Activated B cell treated with CpG ODN at 0.5 μM for 24 hours (primary cell): Measurements from ENCODE around the gene COG8. TPM values are rescaled to one million over a fixed set of nuclear protein-coding genes. Genes with fewer than 3 reads are reported as not detected.

Experiments
- ATAC-seq: fragments of 200-7000 bp; cut with Tn5 transposase; one replicate; pipeline ENCODE4 v1.10.0; 2021; ENCODE audit warnings: low read depth, mild to moderate bottlenecking, moderate library complexity
- CTCF ChIA-PET: fragments of 350-600 bp; sonication (Branson Sonifier 250); formaldehyde crosslinking; loops from one replicate; lab custom pipeline; 2021; ENCODE audit warnings: antibody characterized with exemption; lab: Charles Lee
- POLR2A ChIA-PET: fragments of 350-600 bp; sonication (Branson Sonifier 250); formaldehyde crosslinking; loops from one replicate; lab custom pipeline; 2021; ENCODE audit warnings: antibody characterized with exemption; lab: Charles Lee
- DNase-seq: peaks from one replicate; pipeline ENCODE4 v3.0.0; 2022
- H3K27ac Mint-ChIP-seq: one replicate; pipeline ENCODE4 v1.8.0; 2020; ENCODE audit warnings: mixed read lengths
- H3K27me3 Mint-ChIP-seq: one replicate; pipeline ENCODE4 v1.8.0; 2021; ENCODE audit warnings: mixed read lengths
- H3K36me3 Mint-ChIP-seq: one replicate; pipeline ENCODE4 v1.8.0; 2021; ENCODE audit warnings: low read depth, mixed read lengths
- H3K4me1 Mint-ChIP-seq: one replicate; pipeline ENCODE4 v1.8.0; 2021; ENCODE audit warnings: mixed read lengths
- H3K4me3 Mint-ChIP-seq: one replicate; pipeline ENCODE4 v1.8.0; 2020; ENCODE audit warnings: mild to moderate bottlenecking, mixed read lengths
- H3K9me3 Mint-ChIP-seq: one replicate; pipeline ENCODE4 v1.8.0; 2020; ENCODE audit warnings: mixed read lengths
- CTCF ChIP-seq: fragments of 200-600 bp; IDR thresholded peaks from one replicate; pipeline ENCODE4 v1.8.0; 2022; ENCODE audit warnings: antibody characterized with exemption, mild to moderate bottlenecking
- intact Hi-C: fragments of 100-400 bp; cut with micrococcal nuclease; formaldehyde crosslinking; loops from one replicate; pipeline ENCODE4 v1.15.1; 2024
- total RNA-seq: library from RNA; stranded (reverse); gene quantifications from 2 replicates; pipeline ENCODE4 v1.2.3, GENCODE V29; 2022

COG8 gene
- total RNA-seq, 1 donor from 2014 or later: 45.4 TPM

GRCh38 chr16:69321080-69321479, 18.3 kb downstream of the COG8 start:
- no peak for TF ChIP-seq CTCF
- DNase-seq (no peak), ATAC-seq (no peak)
- Mint-ChIP-seq H3K4me1 (peaks cover 5% of the 10 kb centered on the region), H3K4me3 (no peak overlapping the region), H3K27ac (no peak overlapping the region), H3K9me3 (no peaks in the 10 kb centered on the region), H3K36me3 (peaks cover 88% of the 10 kb centered on the region), H3K27me3 (no peaks in the 10 kb centered on the region)
- ChIA-PET POLR2A (no interaction called here), CTCF (no interaction called here)
- intact Hi-C loops: no loop called here

GRCh38 chr16:69320740-69321073, 18.7 kb downstream of the COG8 start:
- H3K4me1 Mint-ChIP-seq: peaks cover under 1% of the 10 kb centered on the region
- H3K27me3 Mint-ChIP-seq: no peaks in the 10 kb centered on the region
- POLR2A ChIA-PET: no interaction called here
- ATAC-seq (no peak), DNase-seq (no peak)
- intact Hi-C loops: no loop called here
- H3K4me3 Mint-ChIP-seq: no peak overlapping the region
- no peaks in the 10 kb centered on the region for H3K9me3 Mint-ChIP-seq
- CTCF ChIA-PET: no interaction called here
- H3K36me3 Mint-ChIP-seq: peaks cover 88% of the 10 kb centered on the region
- TF ChIP-seq CTCF: no peak
- H3K27ac Mint-ChIP-seq: no peak overlapping the region

GRCh38 chr16:69319826-69320739, 19.3 kb downstream of the COG8 start:
- DNase-seq (no peak), ATAC-seq (no peak)
- no peaks in the 10 kb centered on the region for H3K9me3 Mint-ChIP-seq
- ChIA-PET POLR2A (no interaction called here), CTCF (no interaction called here)
- no peak overlapping the region for H3K4me3 Mint-ChIP-seq
- no peak for TF ChIP-seq CTCF
- peaks cover 87% of the 10 kb centered on the region for H3K36me3 Mint-ChIP-seq
- no peak overlapping the region for H3K27ac Mint-ChIP-seq
- intact Hi-C loops: loop anchor here (10.0 kb wide), 1 partner anchor 1205 kb away; the partner anchor contains the start of genes COG4 and SF3B3
- no peaks in the 10 kb centered on the region for H3K4me1 Mint-ChIP-seq
- H3K27me3 Mint-ChIP-seq: no peaks in the 10 kb centered on the region

- Mint-ChIP-seq H3K27me3 (no peaks in the 10 kb centered on the region), H3K36me3 (peaks cover 85% of the 10 kb centered on the region), H3K9me3 (no peaks in the 10 kb centered on the region), H3K4me3 (no peak overlapping the region), H3K27ac (no peak overlapping the region), H3K4me1 (peaks cover 3% of the 10 kb centered on the region)
- intact Hi-C loops: loop anchor here (10.0 kb wide), 1 partner anchor 1205 kb away; the partner anchor contains the start of genes COG4 and SF3B3
- ChIA-PET CTCF (no interaction called here), POLR2A (interaction anchor here (0.7 kb wide), 1 partner anchor 8 kb away, joined by 3 read pairs; no protein-coding TSS in a partner anchor)
- DNase-seq: no peak
- ATAC-seq: no peak
- no peak for TF ChIP-seq CTCF
These were observed 20.0 kb downstream of the COG8 start for GRCh38 chr16:69319381-69319780.

- ChIA-PET POLR2A (interaction anchor here (0.7 kb wide), 1 partner anchor 9 kb away, joined by 3 read pairs; no protein-coding TSS in a partner anchor), CTCF (no interaction called here)
- intact Hi-C loops: loop anchor here (10.0 kb wide), 1 partner anchor 1206 kb away; the partner anchor contains the start of genes COG4 and SF3B3
- Mint-ChIP-seq H3K4me1 (peaks cover 6% of the 10 kb centered on the region), H3K9me3 (no peaks in the 10 kb centered on the region), H3K4me3 (no peak overlapping the region), H3K27me3 (no peaks in the 10 kb centered on the region), H3K27ac (no peak overlapping the region), H3K36me3 (peaks cover 84% of the 10 kb centered on the region)
- no peak for TF ChIP-seq CTCF
- ATAC-seq (no peak), DNase-seq (no peak)
These were observed 20.5 kb downstream of the COG8 start for GRCh38 chr16:69318911-69319289.
